Urinary bladder (tissue), 4 donors: ENCODE data around the gene SCAND1. TPM values are rescaled to one million over a fixed set of nuclear protein-coding genes. Genes with fewer than 3 reads are reported as not detected.
"Not testable (repeated sequence)": the region's sequence is repeated elsewhere in the genome, so short reads cannot be mapped to it uniquely, and the experiment has no call there.

Source experiments
- DNase-seq: peaks from one replicate; pipeline ENCODE4 v3.0.0-alpha.2; 2015; ENCODE audit errors: extremely low spot score
- H3K27ac ChIP-seq: one replicate; pipeline ENCODE4 v1.5.1; 2013; ENCODE audit warnings: low read depth, mild to moderate bottlenecking, moderate library complexity
- H3K36me3 ChIP-seq: one replicate; pipeline ENCODE4 v1.6.1; 2013; ENCODE audit warnings: mild to moderate bottlenecking, moderate library complexity; ENCODE audit not compliant: insufficient read depth
- H3K4me1 ChIP-seq: one replicate; pipeline ENCODE4 v1.6.1; 2013; ENCODE audit warnings: mild to moderate bottlenecking, moderate library complexity; ENCODE audit not compliant: insufficient read depth
- H3K4me3 ChIP-seq: one replicate; pipeline ENCODE4 v1.5.1; 2013; ENCODE audit warnings: low read depth, low read length
- WGBS: extraction: QIAGEN DNeasy Blood & Tissue Kit; methylation state at CpG from one replicate; pipeline ENCODE4 v1.1.7; 2013; 5-methylcytosine and 5-hydroxymethylcytosine counted together
- polyA plus RNA-seq: library from polyadenylated mRNA; stranded (reverse); fragments of 200-250 nt; gene quantifications from one replicate; pipeline ENCODE4 v1.2.3, GENCODE V29; 2013
- total RNA-seq: library from RNA; depleted of rRNA; stranded (reverse); fragments of >200 nt; gene quantifications from one replicate; pipeline ENCODE4 v1.2.3, GENCODE V29; 2014
- donor health status: healthy with polysubstance abuse.
- donor health status: healthy.

SCAND1 gene
- total and polyA plus RNA-seq, 2 donors = 17.9 to 99.1 TPM

- no peak for DNase-seq
- Histone ChIP-seq H3K36me3 (no peaks in the 10 kb centered on the region), H3K4me1 (no peaks in the 10 kb centered on the region), H3K27ac (no peak overlapping the region), H3K4me3 (no peak overlapping the region)
- 68% methylated on average over 9 of the region's 9 CpGs for WGBS
Measured at GRCh38 chr20:35975576-35976373, 21.5 kb upstream of the SCAND1 start.

- H3K36me3 ChIP-seq = no peaks in the 10 kb centered on the region
- no peaks in the 10 kb centered on the region for H3K4me1 ChIP-seq
- no peak overlapping the region for H3K4me3 ChIP-seq
- no peak for DNase-seq
- WGBS = 83% methylated on average over 4 of the region's 4 CpGs
- no peak overlapping the region for H3K27ac ChIP-seq
Measured at GRCh38 chr20:35974256-35974655, 20.0 kb upstream of the SCAND1 start.

- WGBS = 29% methylated on average over 4 of the region's 4 CpGs
- DNase-seq = no peak
- Histone ChIP-seq H3K4me1 (no peaks in the 10 kb centered on the region), H3K4me3 (no peak overlapping the region), H3K27ac (no peak overlapping the region), H3K36me3 (no peaks in the 10 kb centered on the region)
Measured at GRCh38 chr20:35972462-35972861, 18.2 kb upstream of the SCAND1 start.

- H3K27ac ChIP-seq = no peak overlapping the region
- no peak overlapping the region for H3K4me3 ChIP-seq
- H3K4me1 ChIP-seq = no peaks in the 10 kb centered on the region
- H3K36me3 ChIP-seq = no peaks in the 10 kb centered on the region
- no peak for DNase-seq
- WGBS = 91% methylated on average over 2 of the region's 2 CpGs
Measured at GRCh38 chr20:35971981-35972380, 17.7 kb upstream of the SCAND1 start.

GRCh38 chr20:35968930-35969329 is 14.6 kb upstream of the SCAND1 start:
- Histone ChIP-seq H3K4me3 (no peak overlapping the region), H3K36me3 (no peaks in the 10 kb centered on the region), H3K4me1 (no peaks in the 10 kb centered on the region), H3K27ac (no peak overlapping the region)
- no peak for DNase-seq
- 68% methylated on average over 1 of the region's 1 CpG for WGBS

- DNase-seq = no peak
- WGBS = 92% methylated on average over 3 of the region's 3 CpGs
- no peaks in the 10 kb centered on the region for H3K36me3 ChIP-seq
- no peak within 1 kb of the TSS for H3K27ac ChIP-seq
- H3K4me1 ChIP-seq = no peaks in the 10 kb centered on the region
- H3K4me3 ChIP-seq = no peak within 1 kb of the TSS
Measured at GRCh38 chr20:35967979-35968640, 13.8 kb upstream of the SCAND1 start, which contains the start of gene CNBD2. Gene CNBD2 (plus strand): TSS chr20:35968590. CDS start chr20:35968763, 173 bp downstream.

- H3K4me1 ChIP-seq = no peaks in the 10 kb centered on the region
- DNase-seq = no peak
- 88% methylated on average over 4 of the region's 4 CpGs for WGBS
Measured at GRCh38 chr20:35963878-35964277, 9.6 kb upstream of the SCAND1 start.

GRCh38 chr20:35959291-35959690 is 5.0 kb upstream of the SCAND1 start:
- not testable (repeated sequence) for DNase-seq, H3K4me3 ChIP-seq, H3K27ac ChIP-seq, H3K36me3 ChIP-seq, H3K4me1 ChIP-seq
- WGBS = 79% methylated on average over 6 of the region's 6 CpGs

More at GRCh38 chr20:35963878-35964277, 9.6 kb upstream of the SCAND1 start:
- Histone ChIP-seq H3K36me3 (no peaks in the 10 kb centered on the region), H3K4me3 (no peak overlapping the region), H3K27ac (no peak overlapping the region)

GRCh38 chr20:35956616-35957015 is 2.3 kb upstream of the SCAND1 start:
- DNase-seq = no peak
- H3K4me1 ChIP-seq = peaks cover 3% of the 10 kb centered on the region
- H3K36me3 ChIP-seq = no peaks in the 10 kb centered on the region
- H3K4me3 ChIP-seq = no peak overlapping the region
- H3K27ac ChIP-seq = no peak overlapping the region

GRCh38 chr20:35954907-35955251 is 577 bp upstream of the SCAND1 start:
- Histone ChIP-seq H3K36me3 (no peaks in the 10 kb centered on the region), H3K4me1 (peaks cover 3% of the 10 kb centered on the region), H3K27ac (peak overlapping the region; percentile 95), H3K4me3 (peak overlapping the region; percentile 61)
- 2% methylated on average over 19 of the region's 19 CpGs for WGBS
- DNase-seq = no peak

- Histone ChIP-seq H3K27ac (peak overlapping the region; percentile 99), H3K36me3 (no peaks in the 10 kb centered on the region), H3K4me1 (peaks cover 3% of the 10 kb centered on the region), H3K4me3 (peak overlapping the region; percentile 64)
- DNase-seq = no peak
- under 1% methylated on average over 65 of the region's 65 CpGs for WGBS
Measured at GRCh38 chr20:35953387-35954199, 709 bp downstream of the SCAND1 start.

GRCh38 chr20:35952480-35953386 is 1.6 kb downstream of the SCAND1 start:
- DNase-seq = no peak

GRCh38 chr20:35952080-35952479 is 2.2 kb downstream of the SCAND1 start:
- WGBS = 96% methylated on average over 14 of the region's 14 CpGs
- not testable (repeated sequence) for H3K27ac ChIP-seq, DNase-seq, H3K4me1 ChIP-seq, H3K36me3 ChIP-seq, H3K4me3 ChIP-seq

More at GRCh38 chr20:35952480-35953386, 1.6 kb downstream of the SCAND1 start:
- Histone ChIP-seq H3K27ac (peak overlapping the region; percentile 99), H3K4me3 (peak overlapping the region; percentile 64), H3K4me1 (peaks cover 3% of the 10 kb centered on the region), H3K36me3 (no peaks in the 10 kb centered on the region)
- WGBS = 54% methylated on average over 6 of the region's 6 CpGs
